Measurements from ENCODE around the gene PRTFDC1. TPM values are rescaled to one million over a fixed set of nuclear protein-coding genes. Genes with fewer than 3 reads are reported as not detected.

The PRTFDC1 gene
- total RNA-seq, 1 donor from 2014 or later: 7.6 TPM

- no peak for DNase-seq (ENCODE audit: extremely low spot score in 2 of 2)
- intact Hi-C loops (cut with DNase I): no loop called here
- H3K36me3 ChIP-seq: no peaks in the 10 kb centered on the region
- H3K27me3 ChIP-seq: no peaks in the 10 kb centered on the region
- TF ChIP-seq CTCF (IDR thresholded peaks at IDR 0.05): no peak
- TF ChIP-seq POLR2A (IDR thresholded peaks at IDR 0.05): no peak
- TF ChIP-seq POLR2AphosphoS5 (IDR thresholded peaks at IDR 0.05; ENCODE audit: insufficient read depth in 1 of 2, low read depth in 1 of 2): no peak
- H3K4me3 ChIP-seq: no peak overlapping the region
- no peaks in the 10 kb centered on the region for H3K4me1 ChIP-seq
- no peak overlapping the region for H3K27ac ChIP-seq
- H3K9me3 ChIP-seq: no peaks in the 10 kb centered on the region
These were observed 146.1 kb downstream of the PRTFDC1 start for GRCh38 chr10:24806262-24806661.

- intact Hi-C loops (cut with DNase I): no loop called here
- DNase-seq (ENCODE audit: extremely low spot score in 2 of 2): no peak
- Histone ChIP-seq H3K27me3 (no peaks in the 10 kb centered on the region), H3K27ac (no peak overlapping the region), H3K36me3 (no peaks in the 10 kb centered on the region), H3K4me3 (no peak overlapping the region), H3K4me1 (no peaks in the 10 kb centered on the region), H3K9me3 (no peaks in the 10 kb centered on the region)
- TF ChIP-seq POLR2AphosphoS5 (IDR thresholded peaks at IDR 0.05; ENCODE audit: insufficient read depth in 1 of 2, low read depth in 1 of 2): no peak
- no peak for TF ChIP-seq CTCF (IDR thresholded peaks at IDR 0.05)
- no peak for TF ChIP-seq POLR2A (IDR thresholded peaks at IDR 0.05)
These were observed 147.4 kb downstream of the PRTFDC1 start for GRCh38 chr10:24804956-24805355.

- no peak for TF ChIP-seq POLR2AphosphoS5 (IDR thresholded peaks at IDR 0.05; ENCODE audit: insufficient read depth in 1 of 2, low read depth in 1 of 2)
- TF ChIP-seq POLR2A (IDR thresholded peaks at IDR 0.05): no peak
- no peak for TF ChIP-seq CTCF (IDR thresholded peaks at IDR 0.05)
- Histone ChIP-seq H3K27me3 (no peaks in the 10 kb centered on the region), H3K36me3 (no peaks in the 10 kb centered on the region), H3K4me1 (no peaks in the 10 kb centered on the region), H3K9me3 (no peaks in the 10 kb centered on the region), H3K27ac (no peak overlapping the region), H3K4me3 (no peak overlapping the region)
- no peak for DNase-seq (ENCODE audit: extremely low spot score in 2 of 2)
- intact Hi-C loops (cut with DNase I): no loop called here
These were observed 148.0 kb downstream of the PRTFDC1 start for GRCh38 chr10:24804392-24804791.

- H3K4me3 ChIP-seq: no peak overlapping the region
- TF ChIP-seq POLR2AphosphoS5 (IDR thresholded peaks at IDR 0.05; ENCODE audit: insufficient read depth in 1 of 2, low read depth in 1 of 2): no peak
- no peak for TF ChIP-seq POLR2A (IDR thresholded peaks at IDR 0.05)
- no peak for TF ChIP-seq CTCF (IDR thresholded peaks at IDR 0.05)
- no peaks in the 10 kb centered on the region for H3K4me1 ChIP-seq
- H3K36me3 ChIP-seq: no peaks in the 10 kb centered on the region
- H3K27me3 ChIP-seq: no peaks in the 10 kb centered on the region
- DNase-seq (ENCODE audit: extremely low spot score in 2 of 2): no peak
- no peak overlapping the region for H3K27ac ChIP-seq
- intact Hi-C loops (cut with DNase I): no loop called here
- no peaks in the 10 kb centered on the region for H3K9me3 ChIP-seq
These were observed 150.0 kb downstream of the PRTFDC1 start for GRCh38 chr10:24802378-24802777.

GRCh38 chr10:24800861-24801260, 151.5 kb downstream of the PRTFDC1 start:
- DNase-seq (ENCODE audit: extremely low spot score in 2 of 2): no peak
- H3K27me3 ChIP-seq: no peaks in the 10 kb centered on the region
- TF ChIP-seq POLR2AphosphoS5 (IDR thresholded peaks at IDR 0.05; ENCODE audit: insufficient read depth in 1 of 2, low read depth in 1 of 2): no peak
- no peak for TF ChIP-seq CTCF (IDR thresholded peaks at IDR 0.05)
- TF ChIP-seq POLR2A (IDR thresholded peaks at IDR 0.05): no peak
- H3K36me3 ChIP-seq: no peaks in the 10 kb centered on the region
- intact Hi-C loops (cut with DNase I): no loop called here
- H3K9me3 ChIP-seq: no peaks in the 10 kb centered on the region
- H3K27ac ChIP-seq: no peak overlapping the region
- H3K4me1 ChIP-seq: no peaks in the 10 kb centered on the region
- H3K4me3 ChIP-seq: no peak overlapping the region

Small RNA genes within 50 kb of the gene (small RNA-seq; reads per million reads assigned to genes)
- gene AL512598.1: not detected
- not detected for gene RN7SKP241

Other genes starting within 250 kb of the PRTFDC1 start
- gene ARHGAP21, start 228.7 kb downstream of the PRTFDC1 start, total RNA-seq: 43.0 TPM
- gene ENKUR, start 63.6 kb upstream of the PRTFDC1 start, total RNA-seq: not detected
- gene THNSL1, start 64.0 kb upstream of the PRTFDC1 start, total RNA-seq: 2.0 TPM
- 0.49 TPM for gene GPR158, start 222.4 kb upstream of the PRTFDC1 start, total RNA-seq